GM23338 (cell line): ENCODE results near the gene CYP1B1. TPM values are rescaled to one million over a fixed set of nuclear protein-coding genes. Genes with fewer than 3 reads are reported as not detected.

Experiments used
- ATAC-seq: fragments of 200-7000 bp; cut with Tn5 transposase; 3 replicates; pipeline ENCODE4 v1.9.1; 2020
- DNase-seq: peaks from one replicate; pipeline ENCODE4 v3.0.0-alpha.2; 2015; ENCODE audit warnings: low spot score
- H2AFZ ChIP-seq: fragments of 200-600 bp; sonication (generic); 2 replicates; pipeline ENCODE4 v1.8.0; 2016; ENCODE audit warnings: antibody characterized with exemption, mild to moderate bottlenecking, moderate library complexity
- H3F3A ChIP-seq: fragments of 200-600 bp; sonication (generic); replicated peaks from 2 replicates; pipeline ENCODE4 v1.8.0; 2017; ENCODE audit warnings: antibody characterized with exemption, mixed run types, low read depth
- H3K27ac ChIP-seq: fragments of 200-600 bp; sonication (generic); 2 replicates; pipeline ENCODE4 v1.6.1; 2016; ENCODE audit warnings: low read depth
- H3K27me3 ChIP-seq: fragments of 200-600 bp; sonication (generic); 2 replicates; pipeline ENCODE4 v1.8.0; 2016; ENCODE audit warnings: mild to moderate bottlenecking, mixed run types, moderate library complexity; ENCODE audit not compliant: insufficient read depth
- H3K36me3 ChIP-seq: fragments of 200-600 bp; sonication (generic); 2 replicates; pipeline ENCODE4 v1.8.0; 2016; ENCODE audit warnings: mild to moderate bottlenecking; ENCODE audit not compliant: insufficient read depth
- H3K4me1 ChIP-seq: fragments of 200-600 bp; sonication (generic); 2 replicates; pipeline ENCODE4 v1.8.0; 2016; ENCODE audit warnings: mild to moderate bottlenecking, moderate library complexity; ENCODE audit not compliant: insufficient read depth
- H3K4me2 ChIP-seq: fragments of 200-600 bp; sonication (generic); 2 replicates; pipeline ENCODE4 v1.7.1; 2017; ENCODE audit warnings: mixed run types
- H3K4me3 ChIP-seq: fragments of 200-600 bp; sonication (generic); 2 replicates; pipeline ENCODE4 v1.6.1; 2016; ENCODE audit warnings: mixed run types
- H3K79me2 ChIP-seq: fragments of 200-600 bp; sonication (generic); replicated peaks from 2 replicates; pipeline ENCODE4 v1.8.0; 2017; ENCODE audit warnings: mild to moderate bottlenecking; ENCODE audit not compliant: insufficient read depth
- H3K9me2 ChIP-seq: fragments of 200-600 bp; sonication (generic); 2 replicates; pipeline ENCODE4 v1.8.0; 2017; ENCODE audit not compliant: insufficient read depth
- H4K20me1 ChIP-seq: fragments of 200-600 bp; sonication (generic); replicated peaks from 2 replicates; pipeline ENCODE4 v1.8.0; 2017; ENCODE audit warnings: mild to moderate bottlenecking; ENCODE audit not compliant: insufficient read depth
- H3K27ac Mint-ChIP-seq: 2 replicates; pipeline ENCODE4 v1.8.0; 2020; ENCODE audit warnings: inconsistent platforms, mild to moderate bottlenecking, moderate library complexity, mixed read lengths
- H3K27me3 Mint-ChIP-seq: 3 replicates; pipeline ENCODE4 v1.8.0; 2022; ENCODE audit warnings: low read depth, mild to moderate bottlenecking, moderate library complexity, mixed read lengths, inconsistent platforms; ENCODE audit not compliant: insufficient read depth, poor library complexity
- H3K36me3 Mint-ChIP-seq: 3 replicates; pipeline ENCODE4 v1.8.0; 2021; ENCODE audit warnings: low read depth, mild to moderate bottlenecking, inconsistent platforms, moderate library complexity, mixed read lengths
- H3K4me1 Mint-ChIP-seq: 3 replicates; pipeline ENCODE4 v1.8.0; 2020; ENCODE audit warnings: mild to moderate bottlenecking, inconsistent platforms, mixed read lengths
- H3K4me3 Mint-ChIP-seq: 3 replicates; pipeline ENCODE4 v1.8.0; 2021; ENCODE audit warnings: moderate library complexity, mild to moderate bottlenecking, inconsistent platforms, mixed read lengths
- H3K9me3 Mint-ChIP-seq: 3 replicates; pipeline ENCODE4 v1.8.0; 2020; ENCODE audit warnings: moderate library complexity, mild to moderate bottlenecking, inconsistent platforms, mixed read lengths
- EZH2 ChIP-seq: fragments of 200-600 bp; sonication (generic); IDR thresholded peaks from one replicate; pipeline ENCODE4 v1.8.0; 2017; ENCODE audit warnings: antibody characterized with exemption, mild to moderate bottlenecking, low read depth; ENCODE audit not compliant: unreplicated experiment
- JUNB ChIP-seq: IDR thresholded peaks from one replicate; pipeline ENCODE4 v1.6.1; 2016; ENCODE audit warnings: antibody characterized with exemption; ENCODE audit not compliant: unreplicated experiment
- NANOG ChIP-seq: IDR thresholded peaks from 2 replicates; pipeline ENCODE4 v1.6.1; 2016; ENCODE audit warnings: antibody characterized with exemption, borderline replicate concordance
- POLR2AphosphoS5 ChIP-seq: IDR thresholded peaks from 2 replicates; pipeline ENCODE4 v1.6.1; 2016; ENCODE audit warnings: antibody characterized with exemption, low read depth
- STAT1 ChIP-seq: IDR thresholded peaks from one replicate; pipeline ENCODE4 v1.6.1; 2016; ENCODE audit warnings: antibody characterized with exemption; ENCODE audit not compliant: unreplicated experiment
- ZNF114 ChIP-seq: fragments of 250-450 bp; sonication (Bioruptor Pico); IDR thresholded peaks from 2 replicates; pipeline ENCODE4 v1.5.0; 2020; ENCODE audit warnings: mild to moderate bottlenecking, moderate library complexity
- ZNF331 ChIP-seq: fragments of 250-450 bp; sonication (Bioruptor Pico); IDR thresholded peaks from 2 replicates; pipeline ENCODE4 v1.5.0; 2020; ENCODE audit warnings: low read depth, mild to moderate bottlenecking, moderate library complexity
- polyA plus RNA-seq: library from polyadenylated mRNA; unstranded; fragments of >200 nt; fragmentation: Nextera tagmentation; extraction: Ambion mirVana; gene quantifications from 2 replicates; pipeline ENCODE4 v1.2.1, GENCODE V29; 2016
- total RNA-seq: library from RNA; depleted of rRNA; stranded (reverse); fragments of >200 nt; shearing (Covaris generic); gene quantifications from 2 replicates; pipeline ENCODE4 v1.2.3, GENCODE V29; 2014

CYP1B1 gene
- total and polyA plus RNA-seq, 2 experiments from 2014 or later, result 3.3 to 6.2 TPM

DNA sequence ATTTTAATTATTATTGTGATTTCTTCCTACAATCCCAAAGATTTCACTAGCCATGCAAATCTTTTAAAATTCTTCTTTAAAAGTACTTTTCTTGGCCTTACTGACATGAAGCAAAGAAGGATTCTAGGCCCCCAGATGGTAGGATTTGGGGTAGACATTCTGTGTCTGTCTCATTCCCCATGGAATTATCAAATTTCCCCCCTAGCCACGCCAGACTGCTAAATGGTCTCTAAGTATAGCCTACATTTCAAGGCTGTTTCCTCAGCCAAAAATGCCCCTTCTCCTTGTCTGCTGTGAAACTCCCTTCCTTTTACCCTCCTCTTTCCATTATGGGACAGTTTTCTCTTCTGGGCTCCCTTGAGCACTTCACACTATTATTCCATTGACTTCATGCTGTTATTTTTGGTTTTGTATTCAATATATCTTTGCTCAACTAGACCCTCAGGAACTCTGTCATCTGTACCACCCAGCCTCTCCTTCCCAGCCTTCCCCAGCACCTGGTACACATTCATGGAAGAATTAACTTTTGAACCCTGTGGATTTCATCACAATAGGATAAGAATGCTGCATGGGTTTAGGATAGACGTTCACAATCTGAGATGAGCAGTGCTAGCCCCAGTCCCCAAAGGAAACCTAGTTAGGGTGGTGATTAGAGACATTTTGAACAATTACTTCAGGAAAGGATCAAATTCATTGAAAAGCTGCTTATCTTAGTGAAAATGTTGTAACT, 21.5 kb upstream of the CYP1B1 start:
- Mint-ChIP-seq H3K4me1 (peaks cover 71% of the 10 kb centered on the region), H3K36me3 (no peaks in the 10 kb centered on the region), H3K9me3 (peaks cover under 1% of the 10 kb centered on the region; the same call in 2 of the 3 replicates), H3K27me3 (peaks cover 59% of the 10 kb centered on the region), H3K27ac (no peak overlapping the region), H3K4me3 (peak overlapping the region; percentile 58; the same call in 1 of the 3 replicates)
- peak overlapping the region; percentile 74 for H3K4me2 ChIP-seq
- no peaks in the 10 kb centered on the region for H3K9me2 ChIP-seq
- ATAC-seq, result no peak
- no peak overlapping the region for H3K27ac ChIP-seq
- peaks cover 69% of the 10 kb centered on the region for H3K27me3 ChIP-seq
- DNase-seq, result no peak
- H3K4me1 ChIP-seq, result peaks cover 72% of the 10 kb centered on the region
- H3F3A ChIP-seq, result no peaks in the 10 kb centered on the region
- peak overlapping the region; percentile 46 for H3K4me3 ChIP-seq
- H3K79me2 ChIP-seq, result no peaks in the 10 kb centered on the region
- TF ChIP-seq NANOG (no peak), STAT1 (no peak), JUNB (no peak)
- no peaks in the 10 kb centered on the region for H4K20me1 ChIP-seq
- H2AFZ ChIP-seq, result no peak overlapping the region
- no peaks in the 10 kb centered on the region for H3K36me3 ChIP-seq

DNA sequence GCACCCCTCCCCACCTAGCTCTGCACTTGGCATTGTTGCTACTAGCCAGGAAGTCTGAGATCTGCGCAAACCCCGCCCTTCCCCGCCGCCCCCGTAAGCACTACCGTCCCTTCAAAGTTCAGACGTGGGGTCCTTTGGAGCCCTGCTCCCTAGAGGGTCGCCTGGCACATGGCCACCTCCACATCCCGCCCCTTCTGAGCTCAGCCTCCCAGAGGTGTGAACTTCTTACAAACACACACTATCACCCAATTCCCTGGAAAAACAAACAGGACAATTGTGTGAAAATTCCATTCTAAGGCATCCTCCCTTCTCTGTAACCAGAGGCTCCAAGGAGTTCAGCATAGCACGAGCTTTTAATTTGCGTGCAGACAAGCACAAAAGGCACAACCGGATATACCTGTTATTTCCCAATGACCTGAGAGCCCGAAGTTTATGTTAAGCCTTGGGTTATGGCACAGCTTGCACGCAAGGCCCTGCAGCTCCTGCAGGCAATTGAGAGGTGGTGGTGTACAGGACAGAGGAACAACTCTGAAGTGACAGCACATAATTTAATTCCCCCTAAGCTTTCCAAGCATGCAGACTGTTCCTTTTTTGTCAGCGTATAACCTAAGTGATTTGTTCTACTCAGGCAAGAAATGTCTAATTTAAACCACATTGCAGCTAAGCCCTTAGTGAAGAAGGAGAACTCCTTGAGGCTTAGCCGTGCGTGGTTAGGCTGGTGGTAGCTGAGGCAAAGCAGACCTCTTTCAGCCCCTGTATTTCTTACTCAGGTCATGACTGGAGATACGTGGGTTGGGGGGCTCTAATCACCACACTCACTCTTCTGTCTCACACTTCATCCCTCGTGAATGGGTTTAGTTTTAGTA, 20.3 kb upstream of the CYP1B1 start:
- Mint-ChIP-seq H3K4me1 (peaks cover 79% of the 10 kb centered on the region), H3K27me3 (peaks cover 59% of the 10 kb centered on the region), H3K36me3 (no peaks in the 10 kb centered on the region), H3K9me3 (no peaks in the 10 kb centered on the region; the same call in 2 of the 3 replicates), H3K4me3 (no peak overlapping the region; the same call in 2 of the 3 replicates), H3K27ac (no peak overlapping the region)
- ATAC-seq (peak; percentile 11), DNase-seq (peak; percentile 69)
- no peaks in the 10 kb centered on the region for H3F3A ChIP-seq
- no peaks in the 10 kb centered on the region for H3K36me3 ChIP-seq
- no peak for TF ChIP-seq EZH2
- no peak for TF ChIP-seq POLR2AphosphoS5
- no peak for TF ChIP-seq ZNF331 (CRISPR knock-in tag)
- no peak for TF ChIP-seq ZNF114 (CRISPR knock-in tag)
- no peak overlapping the region for H2AFZ ChIP-seq
- no peaks in the 10 kb centered on the region for H3K9me2 ChIP-seq
- H3K4me2 ChIP-seq, result peak overlapping the region; percentile 55
- H3K27me3 ChIP-seq, result peaks cover 72% of the 10 kb centered on the region
- H4K20me1 ChIP-seq, result no peaks in the 10 kb centered on the region
- no peak overlapping the region for H3K27ac ChIP-seq
- peak overlapping the region; percentile 16; the same call in 1 of the 2 replicates for H3K4me3 ChIP-seq
- H3K79me2 ChIP-seq, result no peaks in the 10 kb centered on the region
- peaks cover 82% of the 10 kb centered on the region for H3K4me1 ChIP-seq
